Uterus (tissue), 2 donors: ENCODE results near the gene MS4A18.

Experiments
- POLR2A ChIP-seq, 2 donors: fragments of 450-650 bp; IDR thresholded peaks; one replicate each; pipeline ENCODE4 v1.6.1; 2016; ENCODE audit warnings: antibody characterized with exemption in 2 of 2, mild to moderate bottlenecking in 1 of 2, moderate library complexity in 1 of 2
- TF ChIP-seq, protein P1 (sequence below), 4 experiments: fragments of 200-600 bp in 2 of 4; fragments of 450-650 bp in 2 of 4; sonication (generic) in 2 of 4; IDR thresholded peaks; one replicate each; pipeline ENCODE4 v1.5.1; 2016 to 2019; ENCODE audit warnings: antibody characterized with exemption in 4 of 4, mild to moderate bottlenecking in 2 of 4, moderate library complexity in 1 of 4

GRCh38 chr11:60766547-60766946 lies 42.0 kb downstream of the MS4A18 start:
- TF ChIP-seq, protein P1, sequence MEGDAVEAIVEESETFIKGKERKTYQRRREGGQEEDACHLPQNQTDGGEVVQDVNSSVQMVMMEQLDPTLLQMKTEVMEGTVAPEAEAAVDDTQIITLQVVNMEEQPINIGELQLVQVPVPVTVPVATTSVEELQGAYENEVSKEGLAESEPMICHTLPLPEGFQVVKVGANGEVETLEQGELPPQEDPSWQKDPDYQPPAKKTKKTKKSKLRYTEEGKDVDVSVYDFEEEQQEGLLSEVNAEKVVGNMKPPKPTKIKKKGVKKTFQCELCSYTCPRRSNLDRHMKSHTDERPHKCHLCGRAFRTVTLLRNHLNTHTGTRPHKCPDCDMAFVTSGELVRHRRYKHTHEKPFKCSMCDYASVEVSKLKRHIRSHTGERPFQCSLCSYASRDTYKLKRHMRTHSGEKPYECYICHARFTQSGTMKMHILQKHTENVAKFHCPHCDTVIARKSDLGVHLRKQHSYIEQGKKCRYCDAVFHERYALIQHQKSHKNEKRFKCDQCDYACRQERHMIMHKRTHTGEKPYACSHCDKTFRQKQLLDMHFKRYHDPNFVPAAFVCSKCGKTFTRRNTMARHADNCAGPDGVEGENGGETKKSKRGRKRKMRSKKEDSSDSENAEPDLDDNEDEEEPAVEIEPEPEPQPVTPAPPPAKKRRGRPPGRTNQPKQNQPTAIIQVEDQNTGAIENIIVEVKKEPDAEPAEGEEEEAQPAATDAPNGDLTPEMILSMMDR (IDR thresholded peaks at IDR 0.05) = no peak
- no peak for TF ChIP-seq POLR2A (IDR thresholded peaks at IDR 0.05)
